ENCODE data around the gene LHX4.

The LHX4 gene

GRCh38 chr1:180227861-180228647, 2.0 kb upstream of the LHX4 start:
- DNase-seq (ENCODE audit: low read depth): no peak

DNA sequence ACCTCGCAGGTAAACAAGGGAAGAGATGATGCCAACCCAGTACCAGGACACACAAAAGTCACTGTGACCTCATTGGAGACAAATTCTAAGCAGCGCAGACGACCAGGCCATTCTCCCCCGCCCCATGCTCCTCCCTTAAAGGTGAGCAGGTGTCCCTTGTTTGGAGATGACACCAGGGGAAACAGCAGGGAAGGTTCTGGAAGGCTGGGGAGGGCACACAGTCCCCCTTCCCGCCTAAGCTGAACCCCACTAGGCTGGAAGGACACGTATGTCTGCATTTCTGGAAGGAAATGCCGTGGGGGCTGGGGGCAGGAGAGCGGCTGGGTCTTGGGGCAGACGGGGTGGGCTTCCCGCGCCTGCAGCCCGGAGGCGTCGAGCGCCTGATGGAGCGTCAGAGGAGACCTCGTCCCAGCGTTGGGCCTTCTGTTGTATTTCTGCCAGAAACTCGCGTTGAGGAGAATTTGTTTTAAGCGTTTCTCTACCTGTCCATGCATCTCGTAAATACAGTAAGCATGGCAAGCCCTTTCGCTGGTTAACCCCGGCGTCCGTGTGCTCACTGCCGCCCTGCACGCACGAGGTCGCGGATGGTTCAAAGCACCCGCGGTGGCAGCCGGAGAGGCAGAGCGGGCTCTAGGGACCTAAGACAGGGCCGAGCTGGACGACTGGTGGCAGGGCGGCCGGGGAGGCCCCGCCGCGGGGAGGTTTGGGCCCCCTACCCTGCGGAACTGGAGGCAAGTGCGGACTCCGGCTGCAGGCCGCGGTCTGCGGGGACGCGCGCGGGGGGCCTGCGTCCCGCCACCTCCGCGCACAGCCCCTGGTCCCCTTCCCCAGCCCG, 1.2 kb upstream of the LHX4 start:
- DNase-seq (ENCODE audit: low read depth): no peak

DNA sequence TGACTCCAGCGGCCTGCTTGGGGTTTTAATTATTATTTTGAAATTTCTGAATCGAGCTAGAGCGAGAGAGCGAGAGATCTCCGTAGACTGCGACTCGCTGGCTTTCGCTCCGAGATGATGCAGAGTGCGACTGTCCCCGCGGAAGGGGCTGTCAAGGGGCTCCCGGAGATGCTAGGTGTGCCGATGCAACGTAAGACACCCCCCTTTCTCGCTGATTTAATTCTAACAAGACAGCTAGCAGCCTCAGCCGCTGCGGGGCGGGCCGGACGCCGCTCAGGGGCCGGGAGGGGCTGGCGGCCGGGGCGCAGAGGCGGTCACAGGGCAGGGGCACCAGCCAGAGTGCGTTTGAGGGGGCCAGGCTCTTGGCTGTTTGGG, 339 bp downstream of the LHX4 start:
- DNase-seq (ENCODE audit: low read depth): no peak

GRCh38 chr1:180230791-180231505, 884 bp downstream of the LHX4 start:
- DNase-seq (ENCODE audit: low read depth): no peak

- no peak for DNase-seq (ENCODE audit: low read depth)
Measured at GRCh38 chr1:180231506-180231921, 1.4 kb downstream of the LHX4 start.

- DNase-seq (ENCODE audit: low read depth): no peak
Measured at GRCh38 chr1:180231936-180232335, 1.9 kb downstream of the LHX4 start.

GRCh38 chr1:180232521-180233043, 2.5 kb downstream of the LHX4 start:
- DNase-seq (ENCODE audit: low read depth): no peak

GRCh38 chr1:180233191-180234011, 3.3 kb downstream of the LHX4 start:
- no peak for DNase-seq (ENCODE audit: low read depth)

DNA sequence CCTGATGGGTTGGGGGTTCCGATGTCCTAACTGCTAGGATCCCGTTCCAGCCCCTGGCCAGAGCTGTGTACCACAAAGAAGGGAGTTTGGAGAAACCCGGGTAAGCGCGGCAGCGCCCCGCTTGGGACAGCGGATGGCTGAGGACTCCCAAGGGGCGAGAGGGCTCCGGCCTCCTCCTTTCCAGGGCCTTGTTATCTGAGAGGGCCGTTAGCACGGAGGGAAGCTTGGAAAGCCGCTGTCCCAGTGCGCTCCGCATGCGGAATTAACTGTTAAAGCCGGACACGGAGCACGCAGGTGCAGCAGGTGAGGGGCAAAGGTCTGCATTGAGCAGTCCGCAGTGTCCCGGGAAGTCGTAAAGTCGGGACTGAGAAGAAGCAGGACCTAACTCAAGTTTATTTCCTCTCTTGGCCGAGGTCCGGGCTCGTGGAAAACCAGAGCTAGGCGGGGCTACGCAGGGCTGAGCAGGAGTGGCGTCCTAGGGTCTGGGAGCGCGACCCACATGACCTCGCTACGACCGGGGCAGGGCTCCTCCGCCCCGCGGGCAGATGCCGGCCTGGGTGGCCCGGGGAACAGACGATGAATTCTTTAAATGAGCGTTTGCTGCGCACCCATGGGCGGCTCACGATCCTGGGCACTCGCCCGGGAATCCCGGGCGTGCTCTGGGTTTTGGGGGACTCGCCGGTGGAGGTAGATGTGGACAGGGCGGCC, 4.5 kb downstream of the LHX4 start:
- DNase-seq (ENCODE audit: low read depth): no peak

- no peak for DNase-seq (ENCODE audit: low read depth)
Measured at GRCh38 chr1:180235077-180235501, 5.0 kb downstream of the LHX4 start.

- DNase-seq (ENCODE audit: low read depth): no peak
Measured at GRCh38 chr1:180235502-180236239, 5.6 kb downstream of the LHX4 start.

DNA sequence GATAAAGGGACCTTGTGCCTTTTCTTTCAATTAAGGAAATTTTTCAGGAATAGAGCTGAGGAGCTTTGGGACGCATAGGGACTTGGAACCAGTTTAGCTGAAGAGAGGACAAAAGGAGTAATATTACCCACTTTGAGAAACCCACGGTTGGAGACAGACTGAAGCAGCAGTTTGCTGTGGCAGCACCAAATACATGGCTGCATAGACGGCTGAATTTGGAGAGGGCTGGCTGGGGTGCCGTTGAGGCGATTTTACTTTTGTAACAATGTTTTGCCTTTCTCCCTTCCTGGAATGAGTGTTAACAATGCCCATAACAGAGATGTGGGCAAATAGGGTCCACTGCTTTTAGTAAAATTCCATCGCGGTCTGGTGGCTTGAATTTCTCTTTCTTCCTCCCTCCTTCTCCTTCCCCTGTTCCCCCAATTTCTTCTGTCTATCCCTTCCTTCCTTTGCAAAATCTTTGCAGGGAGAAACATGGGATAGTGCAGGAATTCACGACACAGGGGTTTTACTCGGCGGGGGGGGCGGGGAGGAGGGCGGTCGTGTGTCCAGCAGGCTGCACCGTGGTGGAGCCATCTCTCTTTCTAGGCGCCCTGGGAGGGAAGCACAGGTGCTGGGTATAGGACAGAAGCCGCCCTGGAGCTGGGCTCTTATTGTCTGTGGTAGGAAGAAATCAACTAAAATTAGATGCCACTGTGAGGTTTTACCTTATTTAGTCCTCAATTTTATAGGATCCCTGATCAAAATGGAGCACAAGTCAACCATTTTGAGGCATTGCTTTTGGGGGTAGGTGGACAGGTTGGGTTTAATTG, 6.8 kb downstream of the LHX4 start:
- no peak for DNase-seq (ENCODE audit: low read depth)

DNA sequence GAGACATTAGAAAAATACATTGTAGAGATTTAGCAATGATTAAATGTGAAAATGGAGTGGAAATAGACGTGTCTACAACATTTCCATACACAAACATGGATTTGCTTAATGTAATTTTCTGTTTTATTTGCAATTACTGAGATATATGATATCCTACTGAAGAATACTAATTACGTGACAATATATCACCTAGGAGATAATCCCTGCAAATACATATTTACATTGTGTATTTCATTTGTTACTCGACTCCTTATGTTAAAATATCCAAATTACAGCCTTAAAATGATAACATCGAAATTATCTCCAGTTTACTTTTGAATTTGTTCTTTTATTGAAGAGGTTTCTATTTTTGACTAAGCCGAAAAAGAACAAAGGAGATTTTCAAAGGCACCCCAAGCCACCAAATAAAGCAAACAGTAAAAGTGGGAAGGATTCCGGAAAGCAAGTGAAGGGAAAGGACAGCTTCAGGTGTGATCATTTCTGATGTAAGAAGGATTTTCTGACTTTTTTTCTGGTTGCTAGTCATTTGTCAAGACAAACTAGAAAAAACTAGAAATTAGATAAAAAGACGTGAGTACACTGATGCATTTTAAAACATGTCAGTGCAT, 7.9 kb downstream of the LHX4 start:
- no peak for DNase-seq (ENCODE audit: low read depth)

DNA sequence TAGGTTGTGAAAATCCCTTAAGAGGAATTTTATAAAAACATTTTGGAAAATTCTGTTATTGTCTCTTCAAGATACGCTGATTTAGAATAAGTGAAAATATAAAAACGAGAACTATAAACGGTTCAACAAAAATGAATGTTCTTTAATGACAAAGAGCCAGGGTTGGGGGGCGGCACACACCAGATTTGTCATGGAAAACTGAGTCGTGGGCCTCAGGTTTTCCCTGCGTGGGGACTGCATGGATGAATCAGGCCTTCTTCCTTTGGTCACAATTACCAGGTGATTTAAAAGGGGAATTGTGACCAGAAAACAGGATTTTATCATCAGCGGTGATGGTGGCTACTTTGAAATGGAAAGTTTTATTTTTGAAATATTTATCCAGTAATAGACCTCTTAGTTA, 8.6 kb downstream of the LHX4 start:
- no peak for DNase-seq (ENCODE audit: low read depth)

- DNase-seq (ENCODE audit: low read depth): no peak
Measured at GRCh38 chr1:180239145-180240096, 9.4 kb downstream of the LHX4 start.

DNA sequence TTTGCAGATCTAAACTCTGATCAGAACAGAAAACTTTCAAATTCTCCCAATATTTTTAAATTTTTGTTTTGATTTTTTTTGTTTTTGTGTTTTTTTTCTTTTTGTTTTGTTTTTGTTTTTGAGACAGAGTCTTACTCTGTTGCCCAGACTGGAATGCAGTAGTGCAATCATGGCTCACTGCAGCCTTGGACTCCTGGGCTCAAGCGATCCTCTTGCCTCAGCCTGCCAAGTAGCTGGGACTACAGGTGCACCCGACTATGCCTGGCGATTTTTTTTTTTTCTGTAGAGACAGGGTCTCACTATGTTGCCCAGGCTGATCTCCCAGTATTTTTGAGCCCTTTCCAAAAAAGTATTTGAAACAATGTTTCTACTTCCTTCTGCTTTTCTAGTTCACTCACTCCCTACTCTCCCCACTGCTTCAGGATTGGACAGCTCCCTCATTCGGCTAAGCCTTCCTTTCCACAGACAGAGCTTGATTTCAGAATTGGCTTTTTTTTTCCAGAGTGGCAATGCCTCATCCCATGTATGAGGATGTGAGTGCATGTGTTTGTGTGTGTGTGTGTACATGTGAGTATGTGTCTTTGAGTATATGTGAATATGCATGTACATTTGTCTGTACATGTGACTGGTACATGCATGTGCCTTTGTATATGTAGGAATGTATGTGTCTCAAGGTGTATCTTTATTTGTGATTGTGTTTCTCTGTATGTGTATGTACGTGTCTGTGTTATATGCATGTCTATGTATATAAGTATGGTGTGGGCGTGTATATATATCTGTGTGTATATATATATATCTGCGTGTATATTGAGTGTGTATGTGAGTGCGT, 11.9 kb downstream of the LHX4 start:
- no peak for DNase-seq (ENCODE audit: low read depth)
